Uterus (tissue), 2 donors: ENCODE measurements around the gene DPY19L3.

Experiments
- CTCF ChIP-seq, 4 experiments: fragments of 200-600 bp in 2 of 4; fragments of 450-650 bp in 2 of 4; sonication (generic) in 2 of 4; IDR thresholded peaks; one replicate each; pipeline ENCODE4 v1.5.1; 2016 to 2019; ENCODE audit warnings: antibody characterized with exemption in 4 of 4, mild to moderate bottlenecking in 2 of 4, moderate library complexity in 1 of 4
- POLR2A ChIP-seq, 2 donors: fragments of 450-650 bp; IDR thresholded peaks; one replicate each; pipeline ENCODE4 v1.6.1; 2016; ENCODE audit warnings: antibody characterized with exemption in 2 of 2, mild to moderate bottlenecking in 1 of 2, moderate library complexity in 1 of 2

DNA sequence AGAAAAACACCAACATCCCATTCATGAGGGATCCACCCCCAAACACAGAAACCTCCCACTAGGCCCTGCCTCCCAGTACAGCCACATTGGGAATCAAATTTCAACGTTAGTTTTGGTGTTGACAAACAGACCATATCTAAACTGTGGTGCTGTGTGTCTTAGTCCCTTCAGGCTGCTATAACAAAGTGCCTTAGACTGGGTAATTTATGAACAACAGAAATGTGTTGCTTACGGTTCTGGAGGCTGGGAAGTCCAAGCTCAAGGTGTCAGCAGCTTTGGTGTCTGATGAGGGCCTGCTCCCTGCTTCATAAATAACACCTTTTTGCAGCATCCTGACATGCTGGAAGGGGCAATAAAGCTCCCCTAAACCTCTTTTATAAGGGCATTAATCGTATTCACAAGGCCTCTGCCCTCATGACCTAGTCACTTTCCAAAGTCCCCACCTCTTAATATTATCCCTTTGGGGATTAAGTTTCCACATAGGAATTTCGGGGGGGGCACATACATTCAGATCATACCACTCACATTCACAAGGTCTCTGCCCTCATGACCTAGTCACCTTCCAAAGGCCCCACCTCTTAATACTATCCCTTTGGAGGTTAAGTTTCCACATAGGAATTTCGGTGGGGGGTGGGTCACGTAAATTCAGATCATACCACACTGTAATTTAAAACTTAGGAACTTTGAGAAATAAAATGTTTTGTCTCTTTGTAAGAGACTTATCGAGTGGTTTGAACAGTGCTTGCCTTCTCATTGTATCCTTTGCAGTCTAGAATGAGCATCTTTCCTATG lies 32.6 kb upstream of the DPY19L3 start:
- no peak for TF ChIP-seq CTCF (IDR thresholded peaks at IDR 0.05)
- no peak for TF ChIP-seq POLR2A (IDR thresholded peaks at IDR 0.05)
